Measurements from ENCODE around the gene SLCO4A1.

GRCh38 chr20:62670156-62670555 lies 27.9 kb downstream of the SLCO4A1 start:
- TF ChIP-seq MAZ (IDR thresholded peaks at IDR 0.05; ENCODE audit: borderline replicate concordance, low read depth, low read length) = no peak
- no peak for TF ChIP-seq POLR2A (IDR thresholded peaks at IDR 0.05; ENCODE audit: low read depth, low read length)
- TF ChIP-seq CTCF (conservative IDR thresholded peaks at IDR 0.05; ENCODE audit: low read depth, low read length) = no peak
- TF ChIP-seq MAFK (IDR thresholded peaks at IDR 0.05; ENCODE audit: low read depth, low read length) = no peak

All from IMR-90 (cell line).